Fibroblast of mammary gland (primary cell): ENCODE measurements around the gene PLXNB2.

Experiments
- DNase-seq: peaks from one replicate; pipeline ENCODE4 v3.0.0-alpha.2; 2010; ENCODE audit warnings: low read depth
- H3K4me3 ChIP-seq: 2 replicates; pipeline ENCODE4 v1.5.1; 2011; ENCODE audit warnings: low read depth, mild to moderate bottlenecking, low read length, moderate library complexity; ENCODE audit not compliant: control insufficient read depth
- CTCF ChIP-seq: conservative IDR thresholded peaks from 2 replicates; pipeline ENCODE4 v1.5.1; 2011; ENCODE audit warnings: low read depth, low read length, inconsistent platforms; ENCODE audit not compliant: control insufficient read depth, insufficient read depth

The PLXNB2 gene

GRCh38 chr22:50289942-50290630, 17.4 kb downstream of the PLXNB2 start:
- DNase-seq: no peak
- no peak overlapping the region for H3K4me3 ChIP-seq
- no peak for TF ChIP-seq CTCF

- no peak for DNase-seq
- no peak overlapping the region for H3K4me3 ChIP-seq
- no peak for TF ChIP-seq CTCF
Measured at GRCh38 chr22:50289151-50289941, 18.1 kb downstream of the PLXNB2 start.

GRCh38 chr22:50287731-50288130, 19.7 kb downstream of the PLXNB2 start:
- H3K4me3 ChIP-seq: no peak overlapping the region
- no peak for DNase-seq
- TF ChIP-seq CTCF: no peak

- no peak for DNase-seq
- no peak overlapping the region for H3K4me3 ChIP-seq
- TF ChIP-seq CTCF: no peak
Measured at GRCh38 chr22:50286701-50287318, 20.6 kb downstream of the PLXNB2 start.

GRCh38 chr22:50286275-50286674, 21.2 kb downstream of the PLXNB2 start:
- no peak for DNase-seq
- H3K4me3 ChIP-seq: no peak overlapping the region
- TF ChIP-seq CTCF: no peak

- no peak for TF ChIP-seq CTCF
- no peak for DNase-seq
- no peak overlapping the region for H3K4me3 ChIP-seq
Measured at GRCh38 chr22:50285568-50286229, 21.7 kb downstream of the PLXNB2 start.
